DOHH2 (cell line): ENCODE data around the gene GNRH2.

Experiments used
- H3F3A ChIP-seq: fragments of 200-600 bp; sonication (generic), shearing (Covaris generic); 2 replicates; pipeline ENCODE4 v1.6.0; 2016; ENCODE audit warnings: antibody characterized with exemption, mild to moderate bottlenecking; ENCODE audit not compliant: control insufficient read depth, insufficient read depth
- H3K27ac ChIP-seq: fragments of 200-600 bp; sonication (generic); 2 replicates; pipeline ENCODE4 v1.5.1; 2014; ENCODE audit warnings: low read depth, mild to moderate bottlenecking, low read length, moderate library complexity
- H3K27me3 ChIP-seq: fragments of 200-600 bp; sonication (generic); 2 replicates; pipeline ENCODE4 v1.6.1; 2014; ENCODE audit warnings: mild to moderate bottlenecking, low read length, mixed read lengths; ENCODE audit not compliant: control insufficient read depth
- H3K36me3 ChIP-seq: fragments of 200-600 bp; sonication (generic); 2 replicates; pipeline ENCODE4 v1.6.1; 2014; ENCODE audit warnings: mild to moderate bottlenecking, low read length, moderate library complexity, mixed read lengths; ENCODE audit not compliant: control insufficient read depth
- H3K4me1 ChIP-seq: fragments of 200-600 bp; sonication (generic); 2 replicates; pipeline ENCODE4 v1.6.1; 2014; ENCODE audit warnings: mild to moderate bottlenecking, low read length, mixed read lengths; ENCODE audit not compliant: control insufficient read depth
- H3K4me2 ChIP-seq: fragments of 200-600 bp; sonication (generic); 2 replicates; pipeline ENCODE4 v1.6.0; 2014; ENCODE audit warnings: mild to moderate bottlenecking, low read length, moderate library complexity
- H3K4me3 ChIP-seq: fragments of 200-600 bp; sonication (generic); 2 replicates; pipeline ENCODE4 v1.5.1; 2014; ENCODE audit warnings: mild to moderate bottlenecking, low read length, mixed read lengths
- H3K79me2 ChIP-seq: fragments of 200-600 bp; sonication (generic); 2 replicates; pipeline ENCODE4 v1.6.1; 2014; ENCODE audit warnings: mild to moderate bottlenecking, low read length, mixed read lengths; ENCODE audit not compliant: control insufficient read depth
- H3K9me2 ChIP-seq: fragments of 200-600 bp; sonication (generic); replicated peaks from 2 replicates; pipeline ENCODE4 v1.6.1; 2014; ENCODE audit warnings: mild to moderate bottlenecking, low read length, mixed read lengths; ENCODE audit not compliant: control insufficient read depth
- H3K9me3 ChIP-seq: fragments of 200-600 bp; sonication (generic); 2 replicates; pipeline ENCODE4 v1.6.1; 2014; ENCODE audit warnings: antibody characterized with exemption, low read length, mixed read lengths; ENCODE audit not compliant: control insufficient read depth, insufficient read depth
- H4K20me1 ChIP-seq: fragments of 200-600 bp; sonication (generic); 2 replicates; pipeline ENCODE4 v1.6.0; 2014; ENCODE audit warnings: low read depth, mild to moderate bottlenecking, antibody characterized with exemption, low read length, moderate library complexity; ENCODE audit not compliant: control insufficient read depth, insufficient read depth
- CTCF ChIP-seq: fragments of 200-600 bp; sonication (generic); IDR thresholded peaks from one replicate; pipeline ENCODE4 v1.5.1; 2014; ENCODE audit warnings: antibody characterized with exemption, mild to moderate bottlenecking, low read depth, low read length; ENCODE audit not compliant: poor library complexity, severe bottlenecking
- EZH2phosphoT487 ChIP-seq: fragments of 200-600 bp; sonication (generic); IDR thresholded peaks from 2 replicates; pipeline ENCODE4 v1.6.1; 2017; ENCODE audit warnings: borderline replicate concordance, mild to moderate bottlenecking, antibody characterized with exemption, low read length, moderate library complexity, mixed read lengths

GNRH2 gene

GRCh38 chr20:3045042-3045815 lies 1.8 kb downstream of the GNRH2 start:
- TF ChIP-seq CTCF (no peak), EZH2phosphoT487 (no peak)
- Histone ChIP-seq H3K27me3 (no peaks in the 10 kb centered on the region), H3K9me2 (no peaks in the 10 kb centered on the region), H3K79me2 (peaks cover 24% of the 10 kb centered on the region), H3K4me3 (peak overlapping the region; percentile 86), H4K20me1 (no peaks in the 10 kb centered on the region), H3K4me1 (peaks cover 19% of the 10 kb centered on the region), H3K4me2 (peak overlapping the region; percentile 79), H3K9me3 (no peaks in the 10 kb centered on the region), H3K27ac (peak overlapping the region; percentile 24; the same call in 1 of the 2 replicates), H3F3A (0 out of 2 replicates have a peak, but pooled peaks cover 4% of the 10 kb centered on the region), H3K36me3 (peaks cover 40% of the 10 kb centered on the region)

- peaks cover 39% of the 10 kb centered on the region for H3K36me3 ChIP-seq
- H3K27ac ChIP-seq: peak within 1 kb of the TSS; percentile 24; the same call in 1 of the 2 replicates
- H3F3A ChIP-seq: 0 out of 2 replicates have a peak, but pooled peaks cover 4% of the 10 kb centered on the region
- no peaks in the 10 kb centered on the region for H3K9me3 ChIP-seq
- no peaks in the 10 kb centered on the region for H4K20me1 ChIP-seq
- peaks cover 24% of the 10 kb centered on the region for H3K79me2 ChIP-seq
- no peaks in the 10 kb centered on the region for H3K9me2 ChIP-seq
- H3K4me2 ChIP-seq: peak within 1 kb of the TSS; percentile 79
- TF ChIP-seq CTCF (no peak), EZH2phosphoT487 (no peak)
- no peaks in the 10 kb centered on the region for H3K27me3 ChIP-seq
- H3K4me3 ChIP-seq: peak within 1 kb of the TSS; percentile 86
- peaks cover 19% of the 10 kb centered on the region for H3K4me1 ChIP-seq
Measured at GRCh38 chr20:3045816-3046676, 2.6 kb downstream of the GNRH2 start, which contains the start of gene MRPS26. Gene MRPS26 (plus strand): TSS chr20:3046052. CDS start chr20:3046069, 17 bp downstream.

- Histone ChIP-seq H3K36me3 (peaks cover 39% of the 10 kb centered on the region), H3K27ac (peak overlapping the region; percentile 24; the same call in 1 of the 2 replicates), H3K4me3 (peak overlapping the region; percentile 86), H3K27me3 (no peaks in the 10 kb centered on the region), H3K9me3 (no peaks in the 10 kb centered on the region), H3K79me2 (peaks cover 24% of the 10 kb centered on the region), H3K4me1 (peaks cover 19% of the 10 kb centered on the region), H3K4me2 (peak overlapping the region; percentile 79), H4K20me1 (no peaks in the 10 kb centered on the region), H3F3A (0 out of 2 replicates have a peak, but pooled peaks cover 6% of the 10 kb centered on the region), H3K9me2 (no peaks in the 10 kb centered on the region)
- TF ChIP-seq CTCF (no peak), EZH2phosphoT487 (no peak)
Measured at GRCh38 chr20:3046677-3047462, 3.4 kb downstream of the GNRH2 start.
